ENCODE data around the gene TAB3. TPM values are rescaled to one million over a fixed set of nuclear protein-coding genes. Genes with fewer than 3 reads are reported as not detected.

The TAB3 gene
- total and polyA plus RNA-seq, 9 of the 15 experiments (the other 6 are each of a cell fraction or from before 2014, with no cell fraction given), result 2.4 to 31.1 (median 15.5) TPM

- TF ChIP-seq, protein P1, sequence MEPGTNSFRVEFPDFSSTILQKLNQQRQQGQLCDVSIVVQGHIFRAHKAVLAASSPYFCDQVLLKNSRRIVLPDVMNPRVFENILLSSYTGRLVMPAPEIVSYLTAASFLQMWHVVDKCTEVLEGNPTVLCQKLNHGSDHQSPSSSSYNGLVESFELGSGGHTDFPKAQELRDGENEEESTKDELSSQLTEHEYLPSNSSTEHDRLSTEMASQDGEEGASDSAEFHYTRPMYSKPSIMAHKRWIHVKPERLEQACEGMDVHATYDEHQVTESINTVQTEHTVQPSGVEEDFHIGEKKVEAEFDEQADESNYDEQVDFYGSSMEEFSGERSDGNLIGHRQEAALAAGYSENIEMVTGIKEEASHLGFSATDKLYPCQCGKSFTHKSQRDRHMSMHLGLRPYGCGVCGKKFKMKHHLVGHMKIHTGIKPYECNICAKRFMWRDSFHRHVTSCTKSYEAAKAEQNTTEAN (CRISPR knock-in tag; IDR thresholded peaks at IDR 0.05), result no peak
- TF ChIP-seq CBFB (CRISPR knock-in tag; IDR thresholded peaks at IDR 0.05) (no peak), ETV1 (tag; conservative IDR thresholded peaks at IDR 0.05; ENCODE audit: low read depth) (no peak), RNF2 (IDR thresholded peaks at IDR 0.05) (no peak)
These were observed 12.7 kb downstream of the TAB3 start (continued) for GRCh38 chrX:30876367-30876766.

- BruUV-seq (replicated peaks), result no TSS peak
- H3K9me1 ChIP-seq (ENCODE audit: control insufficient read depth, insufficient read depth, low read length), result no peaks in the 10 kb centered on the region
- intact Hi-C loops (cut with micrococcal nuclease), result no loop called here
- in situ Hi-C loops (cut with MboI), result no loop called here
- H3K4me3 ChIP-seq, result no peak overlapping the region
- FAIRE-seq, result no peak
- H3K9me3 ChIP-seq (replicated peaks; ENCODE audit: control insufficient read depth, insufficient read depth, low read depth, low read length), result no peaks in the 10 kb centered on the region
- ChIA-PET POLR2A (no interaction called here), CTCF (ENCODE audit: low intra/inter-chr PET ratio) (no interaction called here)
- no peaks in the 10 kb centered on the region; a peak in 1 of 5 replicates for H3K4me1 ChIP-seq (replicated peaks in 1 of 2; ENCODE audit: control insufficient read depth in 2 of 2, insufficient read depth in 2 of 2, low read length in 2 of 2)
- no peaks in the 10 kb centered on the region for H3K27me3 ChIP-seq (ENCODE audit: control insufficient read depth in 2 of 2, insufficient read depth in 2 of 2, low read length in 2 of 2)
- no peak overlapping the region for H2AFZ ChIP-seq (ENCODE audit: low read depth, low read length)
- H4K20me1 ChIP-seq (replicated peaks; ENCODE audit: control insufficient read depth, insufficient read depth, low read length), result no peaks in the 10 kb centered on the region
- no peaks in the 10 kb centered on the region for H3K36me3 ChIP-seq (ENCODE audit: control insufficient read depth, insufficient read depth, low read length)
- no peak for ATAC-seq
- no peak for DNase-seq (ENCODE audit: extremely low read depth in 1 of 4, low spot score in 3 of 4)
- no peak overlapping the region for H3K9ac ChIP-seq (ENCODE audit: insufficient read depth in 1 of 2, low read depth in 2 of 2, low read length in 2 of 2)
- peaks cover 52% of the 10 kb centered on the region for H3K79me2 ChIP-seq (ENCODE audit: control insufficient read depth, insufficient read depth, low read length)
- no peak overlapping the region for H3K27ac ChIP-seq (ENCODE audit: extremely low read depth, low read depth, low read length)
- no peak overlapping the region for H3K4me2 ChIP-seq (ENCODE audit: insufficient read depth, low read length)
- 60% methylated on average over 3 of the region's 3 CpGs for WGBS (ENCODE audit: insufficient coverage, low coverage, missing lambda C conversion rate)
- TF ChIP-seq, protein P2, sequence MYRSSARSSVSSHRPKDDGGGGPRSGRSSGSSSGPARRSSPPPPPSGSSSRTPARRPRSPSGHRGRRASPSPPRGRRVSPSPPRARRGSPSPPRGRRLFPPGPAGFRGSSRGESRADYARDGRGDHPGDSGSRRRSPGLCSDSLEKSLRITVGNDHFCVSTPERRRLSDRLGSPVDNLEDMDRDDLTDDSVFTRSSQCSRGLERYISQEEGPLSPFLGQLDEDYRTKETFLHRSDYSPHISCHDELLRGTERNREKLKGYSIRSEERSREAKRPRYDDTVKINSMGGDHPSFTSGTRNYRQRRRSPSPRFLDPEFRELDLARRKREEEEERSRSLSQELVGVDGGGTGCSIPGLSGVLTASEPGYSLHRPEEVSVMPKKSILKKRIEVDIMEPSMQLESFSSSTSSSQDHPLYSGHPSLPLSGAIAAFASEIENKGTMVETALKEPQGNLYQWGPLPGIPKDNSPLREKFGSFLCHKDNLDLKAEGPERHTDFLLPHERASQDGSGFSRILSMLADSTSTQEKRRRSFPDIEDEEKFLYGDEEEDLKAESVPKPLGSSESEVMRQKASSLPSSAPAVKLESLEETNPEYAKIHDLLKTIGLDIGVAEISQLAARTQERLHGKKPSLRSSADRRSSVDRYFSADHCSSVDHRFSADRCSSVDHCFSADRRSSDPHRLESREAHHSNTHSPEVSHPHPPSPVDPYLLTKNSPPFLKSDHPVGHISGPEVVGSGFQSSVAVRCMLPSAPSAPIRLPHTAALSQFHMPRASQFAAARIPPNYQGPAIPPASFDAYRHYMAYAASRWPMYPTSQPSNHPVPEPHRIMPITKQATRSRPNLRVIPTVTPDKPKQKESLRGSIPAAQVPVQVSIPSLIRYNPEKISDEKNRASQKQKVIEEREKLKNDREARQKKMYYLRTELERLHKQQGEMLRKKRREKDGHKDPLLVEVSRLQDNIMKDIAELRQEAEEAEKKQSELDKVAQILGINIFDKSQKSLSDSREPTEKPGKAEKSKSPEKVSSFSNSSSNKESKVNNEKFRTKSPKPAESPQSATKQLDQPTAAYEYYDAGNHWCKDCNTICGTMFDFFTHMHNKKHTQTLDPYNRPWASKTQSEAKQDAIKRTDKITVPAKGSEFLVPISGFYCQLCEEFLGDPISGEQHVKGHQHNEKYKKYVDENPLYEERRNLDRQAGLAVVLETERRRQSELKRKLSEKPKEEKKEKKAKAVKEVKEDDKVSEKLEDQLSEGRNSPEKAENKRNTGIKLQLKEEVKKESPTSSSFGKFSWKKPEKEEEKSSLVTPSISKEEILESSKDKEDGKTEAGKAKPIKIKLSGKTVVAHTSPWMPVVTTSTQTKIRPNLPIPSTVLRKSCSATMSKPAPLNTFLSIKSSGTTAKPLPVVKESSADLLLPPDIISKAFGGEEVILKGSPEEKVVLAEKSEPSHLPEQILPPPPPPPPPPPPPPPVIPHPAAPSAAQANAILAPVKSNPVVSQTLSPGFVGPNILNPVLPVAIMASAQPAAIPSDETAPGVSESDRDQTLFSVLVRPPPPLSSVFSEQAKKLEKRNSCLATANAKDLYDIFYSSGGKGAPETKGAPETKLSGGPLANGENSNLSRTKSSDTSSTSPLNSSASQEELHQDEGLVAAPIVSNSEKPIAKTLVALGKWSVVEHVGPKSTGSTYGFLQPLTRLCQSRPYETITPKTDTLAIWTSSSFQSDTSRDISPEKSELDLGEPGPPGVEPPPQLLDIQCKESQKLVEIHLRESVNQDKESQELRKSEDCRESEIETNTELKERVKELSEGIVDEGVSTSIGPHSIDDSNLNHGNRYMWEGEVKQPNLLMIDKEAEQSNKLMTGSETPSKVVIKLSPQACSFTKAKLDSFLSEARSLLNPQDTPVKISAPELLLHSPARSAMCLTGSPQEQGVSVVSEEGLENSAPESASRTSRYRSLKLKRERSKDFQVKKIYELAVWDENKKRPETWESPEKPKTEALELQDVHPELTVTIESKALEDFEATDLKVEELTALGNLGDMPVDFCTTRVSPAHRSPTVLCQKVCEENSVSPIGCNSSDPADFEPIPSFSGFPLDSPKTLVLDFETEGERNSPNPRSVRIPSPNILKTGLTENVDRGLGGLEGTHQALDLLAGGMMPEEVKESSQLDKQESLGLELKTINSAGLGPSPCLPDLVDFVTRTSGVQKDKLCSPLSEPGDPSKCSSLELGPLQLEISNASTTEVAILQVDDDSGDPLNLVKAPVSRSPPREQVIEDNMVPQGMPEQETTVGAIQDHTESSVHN (IDR thresholded peaks at IDR 0.05; ENCODE audit: borderline replicate concordance in 1 of 2, low read depth in 1 of 2), result no peak
- TF ChIP-seq, protein P3, sequence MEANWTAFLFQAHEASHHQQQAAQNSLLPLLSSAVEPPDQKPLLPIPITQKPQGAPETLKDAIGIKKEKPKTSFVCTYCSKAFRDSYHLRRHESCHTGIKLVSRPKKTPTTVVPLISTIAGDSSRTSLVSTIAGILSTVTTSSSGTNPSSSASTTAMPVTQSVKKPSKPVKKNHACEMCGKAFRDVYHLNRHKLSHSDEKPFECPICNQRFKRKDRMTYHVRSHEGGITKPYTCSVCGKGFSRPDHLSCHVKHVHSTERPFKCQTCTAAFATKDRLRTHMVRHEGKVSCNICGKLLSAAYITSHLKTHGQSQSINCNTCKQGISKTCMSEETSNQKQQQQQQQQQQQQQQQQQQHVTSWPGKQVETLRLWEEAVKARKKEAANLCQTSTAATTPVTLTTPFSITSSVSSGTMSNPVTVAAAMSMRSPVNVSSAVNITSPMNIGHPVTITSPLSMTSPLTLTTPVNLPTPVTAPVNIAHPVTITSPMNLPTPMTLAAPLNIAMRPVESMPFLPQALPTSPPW (CRISPR knock-in tag; IDR thresholded peaks at IDR 0.05), result no peak
- TF ChIP-seq, protein P4, sequence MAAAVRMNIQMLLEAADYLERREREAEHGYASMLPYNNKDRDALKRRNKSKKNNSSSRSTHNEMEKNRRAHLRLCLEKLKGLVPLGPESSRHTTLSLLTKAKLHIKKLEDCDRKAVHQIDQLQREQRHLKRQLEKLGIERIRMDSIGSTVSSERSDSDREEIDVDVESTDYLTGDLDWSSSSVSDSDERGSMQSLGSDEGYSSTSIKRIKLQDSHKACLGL (CRISPR knock-in tag; IDR thresholded peaks at IDR 0.05; ENCODE audit: borderline replicate concordance, poor library complexity, severe bottlenecking), result no peak
These were observed 13.1 kb downstream of the TAB3 start for GRCh38 chrX:30875957-30876356.
